MM.1S (cell line): Measurements from ENCODE around the gene NOX1.

Source experiments
- DNase-seq: peaks from one replicate; pipeline ENCODE4 v3.0.0-alpha.2; 2015
- H2AFZ ChIP-seq: fragments of 300-600 bp; sonication (generic); 2 replicates; pipeline ENCODE4 v1.6.0; 2016; ENCODE audit warnings: antibody characterized with exemption, low read length
- H3F3A ChIP-seq: fragments of 300-600 bp; sonication (generic); 2 replicates; pipeline ENCODE4 v1.6.1; 2016; ENCODE audit warnings: mild to moderate bottlenecking, antibody characterized with exemption, low read length, moderate library complexity, mixed read lengths; ENCODE audit not compliant: insufficient read depth
- H3K27ac ChIP-seq: fragments of 300-600 bp; sonication (generic); 2 replicates; pipeline ENCODE4 v1.5.1; 2016; ENCODE audit warnings: mild to moderate bottlenecking, low read length
- H3K27me3 ChIP-seq: fragments of 300-600 bp; sonication (generic); replicated peaks from 2 replicates; pipeline ENCODE4 v1.6.0; 2016; ENCODE audit warnings: low read length; ENCODE audit not compliant: insufficient read depth
- H3K36me3 ChIP-seq: fragments of 300-600 bp; sonication (generic); replicated peaks from 2 replicates; pipeline ENCODE4 v1.6.1; 2016; ENCODE audit warnings: mild to moderate bottlenecking, low read length, mixed read lengths; ENCODE audit not compliant: insufficient read depth
- H3K4me1 ChIP-seq: fragments of 300-600 bp; sonication (generic); 2 replicates; pipeline ENCODE4 v1.6.1; 2016; ENCODE audit warnings: low read length, mixed read lengths
- H3K4me2 ChIP-seq: fragments of 300-600 bp; sonication (generic); 2 replicates; pipeline ENCODE4 v1.6.0; 2016; ENCODE audit warnings: low read depth, low read length
- H3K4me3 ChIP-seq: fragments of 300-600 bp; sonication (generic); 2 replicates; pipeline ENCODE4 v1.5.1; 2016; ENCODE audit warnings: low read length, mixed read lengths
- H3K79me2 ChIP-seq: fragments of 300-600 bp; sonication (generic); 2 replicates; pipeline ENCODE4 v1.6.1; 2016; ENCODE audit warnings: mixed run types, low read length, mixed read lengths
- H3K9ac ChIP-seq: fragments of 300-600 bp; sonication (generic); 2 replicates; pipeline ENCODE4 v1.6.1; 2016; ENCODE audit warnings: low read length, mixed read lengths
- H3K9me2 ChIP-seq: fragments of 300-600 bp; sonication (generic); replicated peaks from 2 replicates; pipeline ENCODE4 v1.6.1; 2016; ENCODE audit warnings: mild to moderate bottlenecking, low read length, mixed read lengths; ENCODE audit not compliant: insufficient read depth
- H3K9me3 ChIP-seq: fragments of 300-600 bp; sonication (generic); replicated peaks from 2 replicates; pipeline ENCODE4 v1.6.1; 2016; ENCODE audit warnings: mild to moderate bottlenecking, low read length, mixed read lengths; ENCODE audit not compliant: insufficient read depth
- H4K20me1 ChIP-seq: fragments of 300-600 bp; sonication (generic); 2 replicates; pipeline ENCODE4 v1.6.1; 2016; ENCODE audit warnings: mild to moderate bottlenecking, low read length, moderate library complexity, mixed read lengths; ENCODE audit not compliant: insufficient read depth
- EZH2 ChIP-seq: fragments of 300-600 bp; sonication (generic); optimal IDR thresholded peaks from 2 replicates; pipeline ENCODE3; 2017; ENCODE audit warnings: low read depth, mild to moderate bottlenecking, antibody characterized with exemption, low read length, mixed read lengths
- EZH2phosphoT487 ChIP-seq: fragments of 300-600 bp; sonication (generic); IDR thresholded peaks from 2 replicates; pipeline ENCODE4 v1.6.1; 2018; ENCODE audit warnings: antibody characterized with exemption, low read length
- TF ChIP-seq, protein P1 (sequence below): fragments of 300-600 bp; sonication (generic); IDR thresholded peaks from 2 replicates; pipeline ENCODE4 v1.5.1; 2016; ENCODE audit warnings: antibody characterized with exemption, low read length, mixed read lengths

The NOX1 gene

DNA sequence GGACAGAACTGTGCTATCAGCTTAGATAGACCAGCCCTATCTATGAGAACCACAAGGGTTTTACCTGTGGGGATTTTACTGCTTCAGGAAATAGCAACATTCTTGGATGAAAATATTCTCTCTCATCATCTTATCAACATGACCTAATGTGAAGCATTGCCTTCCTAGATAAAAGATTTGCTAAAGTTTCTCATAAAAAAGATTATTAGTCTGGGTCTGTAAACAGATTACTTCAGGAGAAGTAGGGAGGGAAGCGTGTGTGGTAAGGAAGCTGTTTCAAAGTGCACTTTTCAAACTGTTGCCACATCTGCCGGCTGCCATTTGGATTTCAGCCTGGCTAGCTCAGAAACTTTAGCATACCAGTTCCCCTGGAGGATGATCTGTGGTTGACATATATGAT lies at the start of gene NOX1:
TSS of gene NOX1 (minus strand) at position 35 of the 400 bp plus-strand sequence. CDS start 220 bp downstream, outside the sequence.
- H3K79me2 ChIP-seq = no peaks in the 10 kb centered on the region
- no peaks in the 10 kb centered on the region for H3K27me3 ChIP-seq
- H3K9me2 ChIP-seq = no peaks in the 10 kb centered on the region
- TF ChIP-seq EZH2 (no peak), EZH2phosphoT487 (no peak)
- TF ChIP-seq, protein P1, sequence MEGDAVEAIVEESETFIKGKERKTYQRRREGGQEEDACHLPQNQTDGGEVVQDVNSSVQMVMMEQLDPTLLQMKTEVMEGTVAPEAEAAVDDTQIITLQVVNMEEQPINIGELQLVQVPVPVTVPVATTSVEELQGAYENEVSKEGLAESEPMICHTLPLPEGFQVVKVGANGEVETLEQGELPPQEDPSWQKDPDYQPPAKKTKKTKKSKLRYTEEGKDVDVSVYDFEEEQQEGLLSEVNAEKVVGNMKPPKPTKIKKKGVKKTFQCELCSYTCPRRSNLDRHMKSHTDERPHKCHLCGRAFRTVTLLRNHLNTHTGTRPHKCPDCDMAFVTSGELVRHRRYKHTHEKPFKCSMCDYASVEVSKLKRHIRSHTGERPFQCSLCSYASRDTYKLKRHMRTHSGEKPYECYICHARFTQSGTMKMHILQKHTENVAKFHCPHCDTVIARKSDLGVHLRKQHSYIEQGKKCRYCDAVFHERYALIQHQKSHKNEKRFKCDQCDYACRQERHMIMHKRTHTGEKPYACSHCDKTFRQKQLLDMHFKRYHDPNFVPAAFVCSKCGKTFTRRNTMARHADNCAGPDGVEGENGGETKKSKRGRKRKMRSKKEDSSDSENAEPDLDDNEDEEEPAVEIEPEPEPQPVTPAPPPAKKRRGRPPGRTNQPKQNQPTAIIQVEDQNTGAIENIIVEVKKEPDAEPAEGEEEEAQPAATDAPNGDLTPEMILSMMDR = no peak
- H3K4me2 ChIP-seq = no peak within 1 kb of the TSS
- no peak for DNase-seq
- H3K36me3 ChIP-seq = no peaks in the 10 kb centered on the region
- H3K4me1 ChIP-seq = peaks cover 8% of the 10 kb centered on the region; the same call in 1 of the 2 replicates
- no peaks in the 10 kb centered on the region for H3K9me3 ChIP-seq
- H3K27ac ChIP-seq = no peak within 1 kb of the TSS
- H4K20me1 ChIP-seq = no peaks in the 10 kb centered on the region
- peaks cover 3% of the 10 kb centered on the region; the same call in 1 of the 2 replicates for H3F3A ChIP-seq
- H2AFZ ChIP-seq = no peak within 1 kb of the TSS
- H3K9ac ChIP-seq = no peak within 1 kb of the TSS
- H3K4me3 ChIP-seq = no peak within 1 kb of the TSS

DNA sequence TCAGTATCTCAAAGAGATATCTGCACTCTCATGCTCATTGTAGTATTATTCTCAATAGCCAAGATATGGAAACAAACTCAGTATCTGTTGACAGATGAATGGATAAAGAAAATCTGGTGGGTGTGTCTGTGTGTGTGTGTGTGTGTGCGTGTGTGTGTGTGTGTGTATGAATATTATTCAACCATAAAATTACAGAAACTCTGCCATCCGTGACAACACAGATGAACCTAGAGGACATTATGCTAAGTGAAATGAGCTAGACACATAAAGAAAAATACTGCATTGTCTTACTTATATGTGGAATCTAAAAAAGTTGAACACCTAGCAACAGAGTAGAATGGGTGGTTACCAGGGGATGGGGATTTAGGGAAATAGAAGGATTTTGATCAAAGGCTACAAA lies 41.4 kb upstream of the NOX1 start:
- no peak for DNase-seq
- H3K79me2 ChIP-seq = no peaks in the 10 kb centered on the region
- no peak overlapping the region for H3K27ac ChIP-seq
- no peaks in the 10 kb centered on the region for H4K20me1 ChIP-seq
- no peaks in the 10 kb centered on the region for H3K36me3 ChIP-seq
- H3F3A ChIP-seq = no peaks in the 10 kb centered on the region
- H3K4me2 ChIP-seq = no peak overlapping the region
- no peak overlapping the region for H3K4me3 ChIP-seq
- no peaks in the 10 kb centered on the region for H3K9me3 ChIP-seq
- TF ChIP-seq EZH2phosphoT487 = no peak
- TF ChIP-seq EZH2 = no peak
- TF ChIP-seq, protein P1 = no peak
- no peaks in the 10 kb centered on the region for H3K4me1 ChIP-seq
- H2AFZ ChIP-seq = no peak overlapping the region
- H3K27me3 ChIP-seq = no peaks in the 10 kb centered on the region
- H3K9me2 ChIP-seq = no peaks in the 10 kb centered on the region
- H3K9ac ChIP-seq = no peak overlapping the region

DNA sequence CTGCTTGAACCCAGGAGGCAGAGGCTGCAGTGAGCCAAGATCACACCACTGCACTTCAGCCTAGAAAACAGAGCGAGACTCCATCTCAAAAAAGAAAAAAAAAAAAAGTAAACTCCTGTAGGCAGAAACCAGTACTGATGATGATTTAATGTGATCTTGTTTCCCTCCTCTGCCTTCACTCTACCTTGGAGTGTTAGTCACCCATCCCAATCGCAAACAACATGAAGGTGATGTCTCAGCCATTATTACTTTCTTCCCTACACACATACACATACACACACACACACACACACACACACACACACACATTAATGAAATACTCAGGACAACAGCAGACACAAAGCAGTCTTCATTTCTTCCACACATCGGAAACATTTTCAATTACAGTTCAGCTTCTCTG lies 39.0 kb upstream of the NOX1 start:
- Histone ChIP-seq H3K9me2 (no peaks in the 10 kb centered on the region), H3K27ac (no peak overlapping the region), H2AFZ (no peak overlapping the region), H3K9ac (no peak overlapping the region), H3K4me3 (no peak overlapping the region), H3K4me1 (no peaks in the 10 kb centered on the region), H3K79me2 (no peaks in the 10 kb centered on the region), H3K9me3 (no peaks in the 10 kb centered on the region), H3K36me3 (no peaks in the 10 kb centered on the region), H4K20me1 (no peaks in the 10 kb centered on the region), H3K27me3 (no peaks in the 10 kb centered on the region), H3F3A (no peaks in the 10 kb centered on the region), H3K4me2 (no peak overlapping the region)
- no peak for DNase-seq
- TF ChIP-seq EZH2 (no peak), EZH2phosphoT487 (no peak)
- TF ChIP-seq, protein P1 = no peak
